ENCODE data around the gene RTL1.

RTL1 gene

DNA sequence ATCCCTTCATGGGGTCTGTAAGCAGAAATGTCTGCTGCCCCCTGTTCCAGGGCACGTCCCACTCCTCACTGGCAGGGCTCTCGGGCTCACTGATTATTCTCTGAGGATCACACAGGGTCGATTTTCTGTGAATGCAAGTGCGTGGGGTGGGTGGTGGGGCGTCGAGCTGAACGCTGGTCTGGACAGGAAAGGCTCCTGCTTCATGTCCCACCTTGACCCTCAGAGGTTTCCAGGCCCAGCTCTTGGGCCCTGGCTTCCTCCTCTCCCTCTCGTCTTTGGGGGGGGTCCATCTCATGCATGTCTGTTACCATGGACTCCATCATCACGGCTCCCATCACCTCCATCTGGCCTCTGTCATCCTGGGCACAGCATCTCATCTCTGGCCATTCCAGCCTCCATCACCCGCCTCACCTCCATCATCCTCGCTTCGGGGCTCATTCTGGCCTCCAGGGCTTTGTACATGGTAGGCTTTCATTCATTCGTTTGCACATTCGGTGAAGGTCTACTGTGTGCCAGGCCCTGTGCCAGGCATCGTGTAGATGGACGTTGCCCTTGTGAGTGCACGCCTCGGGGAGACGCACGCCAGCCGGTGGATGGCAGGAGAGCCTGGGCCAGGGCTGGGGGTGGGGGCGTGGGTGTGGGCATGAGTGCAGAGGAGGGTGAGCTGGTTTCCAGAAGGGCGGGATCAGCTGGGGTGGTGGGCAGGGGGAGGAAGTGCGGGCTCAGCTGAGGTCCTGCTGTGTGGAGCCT lies 34.7 kb downstream of the RTL1 start:
- Histone ChIP-seq H3K4me1 (ENCODE audit: insufficient read depth, low read length) (no peaks in the 10 kb centered on the region), H3K4me3 (ENCODE audit: low read depth in 1 of 2, low read length in 2 of 2) (no peak overlapping the region), H3K27ac (ENCODE audit: low read depth, low read length) (no peak overlapping the region), H3K27me3 (ENCODE audit: control insufficient read depth in 1 of 2, insufficient read depth in 2 of 2, low read length in 2 of 2) (no peaks in the 10 kb centered on the region), H3K9me3 (ENCODE audit: low read length) (no peaks in the 10 kb centered on the region), H3K9ac (ENCODE audit: low read length) (no peak overlapping the region), H3K36me3 (ENCODE audit: insufficient read depth, low read length) (no peaks in the 10 kb centered on the region)

DNA sequence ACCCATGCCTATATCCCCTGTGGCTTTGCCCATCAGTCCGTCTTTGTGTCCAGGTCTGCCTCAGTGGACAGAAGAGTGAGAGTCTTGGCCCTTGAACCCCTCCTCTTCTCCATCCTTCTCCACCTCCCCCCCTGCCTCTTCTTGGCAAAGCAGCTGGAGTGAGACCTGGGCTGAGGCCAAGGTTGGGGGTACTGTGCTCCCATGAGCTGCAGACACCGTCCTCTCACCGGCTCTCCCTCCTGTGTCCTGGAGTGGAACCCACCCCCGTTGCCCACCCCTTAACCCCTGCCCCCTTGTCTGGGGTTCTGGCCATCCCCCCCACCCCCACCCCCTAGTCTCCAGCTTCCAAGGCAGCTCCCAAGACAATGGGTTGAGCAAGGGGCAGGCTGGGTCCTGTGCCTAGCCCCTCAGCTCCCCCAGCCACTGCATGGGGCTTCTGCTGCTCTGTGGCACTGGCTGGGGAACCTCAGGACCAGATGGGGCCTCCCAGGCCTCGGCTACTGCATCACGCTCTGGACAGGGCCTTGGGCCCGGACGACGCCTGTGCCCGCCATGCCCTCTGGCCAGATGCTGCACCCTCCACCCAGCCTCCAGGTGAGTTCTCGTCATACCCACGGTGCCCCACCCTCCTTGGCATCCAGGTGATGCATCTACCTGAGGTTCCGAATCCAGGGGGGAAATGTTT lies 35.7 kb downstream of the RTL1 start:
- H3K27ac ChIP-seq (ENCODE audit: low read depth, low read length), result no peak overlapping the region
- no peaks in the 10 kb centered on the region for H3K36me3 ChIP-seq (ENCODE audit: insufficient read depth, low read length)

DNA sequence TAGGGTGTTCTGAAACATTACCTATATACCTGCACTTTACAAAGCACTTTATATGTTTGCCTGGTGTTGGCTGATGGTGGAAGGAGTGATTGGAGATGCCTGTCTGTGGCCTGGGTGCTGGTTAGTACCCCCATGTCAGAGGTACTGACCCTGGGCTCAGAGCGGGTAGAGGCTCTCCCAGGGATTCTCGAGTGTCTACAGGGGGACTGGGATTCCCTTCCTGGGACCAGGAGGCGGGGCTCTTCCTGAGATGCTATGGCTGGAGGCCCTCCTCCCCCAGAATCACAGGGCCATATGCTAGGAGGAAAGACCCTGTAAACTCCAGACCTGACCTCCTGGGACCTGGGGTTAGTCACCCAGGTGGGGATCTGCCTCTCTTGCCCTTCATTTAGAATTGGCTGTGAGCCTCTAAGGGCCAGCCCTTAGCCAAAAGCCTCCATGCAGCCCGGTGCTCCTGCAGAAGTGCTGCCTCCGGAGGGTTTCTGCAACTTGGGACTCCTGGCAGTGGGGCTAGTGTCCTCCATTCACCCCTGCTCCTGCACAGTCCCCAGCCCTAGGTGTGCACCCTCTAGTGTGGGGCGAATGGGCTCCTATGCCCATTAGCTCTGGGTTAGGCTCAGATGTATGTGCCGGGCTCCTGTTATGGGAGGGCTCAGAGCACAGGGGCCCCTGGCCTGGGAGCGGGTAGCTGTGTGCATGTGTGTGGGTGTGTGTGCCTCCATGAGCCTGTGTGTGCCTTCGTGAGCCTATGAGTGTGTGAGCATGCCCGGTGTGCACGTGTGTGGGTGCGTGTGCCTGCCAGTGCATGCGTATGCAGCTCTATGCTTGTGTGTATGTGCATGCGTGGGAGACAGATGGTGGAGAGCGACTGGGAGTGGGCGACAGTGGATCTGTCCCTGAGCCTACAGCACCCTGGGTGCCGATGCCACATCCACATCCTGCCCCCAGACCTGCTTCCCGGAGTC lies 36.6 kb downstream of the RTL1 start:
- no peaks in the 10 kb centered on the region for H3K9me3 ChIP-seq (ENCODE audit: low read length)
- H3K27me3 ChIP-seq (ENCODE audit: control insufficient read depth in 1 of 2, insufficient read depth in 2 of 2, low read length in 2 of 2), result no peaks in the 10 kb centered on the region
- no peak overlapping the region for H3K9ac ChIP-seq (ENCODE audit: low read length)
- no peak overlapping the region for H3K4me3 ChIP-seq (ENCODE audit: low read depth in 1 of 2, low read length in 2 of 2)
- no peaks in the 10 kb centered on the region for H3K4me1 ChIP-seq (ENCODE audit: insufficient read depth, low read length)
- H3K27ac ChIP-seq (ENCODE audit: low read depth, low read length), result no peak overlapping the region
- H3K36me3 ChIP-seq (ENCODE audit: insufficient read depth, low read length), result no peaks in the 10 kb centered on the region

More for the DNA sequence above, 35.7 kb downstream of the RTL1 start:
- no peaks in the 10 kb centered on the region for H3K9me3 ChIP-seq (ENCODE audit: low read length)
- no peak overlapping the region for H3K4me3 ChIP-seq (ENCODE audit: low read depth in 1 of 2, low read length in 2 of 2)
- H3K27me3 ChIP-seq (ENCODE audit: control insufficient read depth in 1 of 2, insufficient read depth in 2 of 2, low read length in 2 of 2), result no peaks in the 10 kb centered on the region
- no peak overlapping the region for H3K9ac ChIP-seq (ENCODE audit: low read length)
- H3K4me1 ChIP-seq (ENCODE audit: insufficient read depth, low read length), result no peaks in the 10 kb centered on the region

DNA sequence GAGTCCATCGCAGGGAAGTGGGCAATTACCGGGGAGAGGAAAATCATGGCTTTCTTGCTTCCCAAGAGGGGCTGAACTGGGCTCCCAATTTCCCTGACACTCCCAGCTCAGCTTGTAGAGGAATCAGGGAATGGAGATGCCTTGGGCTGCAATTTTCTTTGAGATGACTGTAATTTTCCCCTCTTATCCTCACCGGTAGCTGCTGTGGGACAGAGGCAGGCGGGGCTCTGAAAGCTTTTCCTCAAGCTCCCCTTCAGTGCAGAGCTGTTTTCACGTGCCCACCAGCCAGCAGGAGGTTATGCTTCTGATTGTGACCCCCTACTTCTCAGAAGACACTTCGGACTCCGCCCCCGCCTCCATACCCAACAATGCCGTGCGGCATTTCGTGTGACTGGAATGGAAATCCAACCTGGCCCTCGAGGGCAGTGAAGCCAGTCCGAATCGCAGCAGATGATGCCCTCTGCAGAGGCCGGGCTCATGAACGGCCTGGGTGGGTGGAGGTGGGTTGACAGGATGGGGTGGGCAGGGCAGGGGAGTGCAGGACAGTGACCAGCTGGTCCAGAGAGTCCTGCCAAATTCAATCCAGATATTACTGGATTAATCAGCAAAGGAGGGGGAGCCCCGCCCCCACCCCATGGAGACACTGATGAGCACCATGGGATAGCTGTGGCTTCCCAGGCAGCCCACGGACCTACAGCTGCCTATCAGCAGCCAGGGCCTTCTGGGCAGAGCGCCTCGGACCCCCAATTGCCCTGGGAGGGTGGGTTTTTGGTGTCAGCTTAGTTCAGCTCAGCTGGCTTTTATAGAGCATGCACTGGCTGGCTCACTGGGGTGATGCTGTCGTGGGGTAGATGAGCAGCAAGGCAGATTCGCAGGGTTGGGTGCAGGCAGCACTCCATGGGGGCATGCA lies 37.6 kb downstream of the RTL1 start:
- H3K27ac ChIP-seq (ENCODE audit: low read depth, low read length), result no peak overlapping the region
- no peaks in the 10 kb centered on the region for H3K4me1 ChIP-seq (ENCODE audit: insufficient read depth, low read length)
- no peak overlapping the region for H3K9ac ChIP-seq (ENCODE audit: low read length)
- H3K36me3 ChIP-seq (ENCODE audit: insufficient read depth, low read length), result no peaks in the 10 kb centered on the region
- H3K27me3 ChIP-seq (ENCODE audit: control insufficient read depth in 1 of 2, insufficient read depth in 2 of 2, low read length in 2 of 2), result no peaks in the 10 kb centered on the region
- no peaks in the 10 kb centered on the region for H3K9me3 ChIP-seq (ENCODE audit: low read length)
- H3K4me3 ChIP-seq (ENCODE audit: low read depth in 1 of 2, low read length in 2 of 2), result no peak overlapping the region

DNA sequence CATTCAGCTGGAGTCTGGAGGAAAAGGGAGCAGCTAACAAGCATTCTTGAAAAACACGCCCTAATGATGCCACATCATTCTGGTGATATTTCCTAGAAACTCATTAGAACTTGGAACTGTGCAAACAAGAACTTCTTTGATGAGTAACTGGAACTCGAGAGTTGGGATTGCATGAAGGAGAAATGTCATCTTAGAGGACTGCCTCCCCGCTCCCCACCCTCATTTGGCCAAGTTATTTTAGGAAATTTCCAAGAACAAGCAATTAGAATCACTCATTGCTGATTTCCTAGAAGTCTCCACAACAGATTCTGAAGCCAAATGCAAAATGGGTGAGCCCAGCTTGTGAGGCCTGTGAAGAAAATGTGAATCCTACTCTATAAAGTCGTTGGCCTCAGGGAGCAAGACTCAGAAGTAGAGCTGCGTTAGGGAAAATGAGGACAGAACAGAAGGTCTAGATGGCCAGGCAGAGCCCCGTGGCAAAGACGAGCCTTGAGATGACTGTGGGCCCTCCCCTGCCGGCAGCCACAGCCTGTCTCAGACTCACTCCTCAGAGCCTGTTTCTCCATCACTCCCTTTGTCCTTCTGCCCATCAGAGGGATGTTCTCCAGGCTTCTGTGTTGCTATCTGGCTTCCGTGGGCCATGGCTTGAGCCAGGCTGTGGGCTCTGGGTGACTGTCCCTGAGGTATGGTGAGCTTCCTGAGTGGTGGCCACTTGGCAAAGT lies 38.4 kb downstream of the RTL1 start:
- no peak overlapping the region for H3K4me3 ChIP-seq (ENCODE audit: low read depth in 1 of 2, low read length in 2 of 2)
- no peaks in the 10 kb centered on the region for H3K27me3 ChIP-seq (ENCODE audit: control insufficient read depth in 1 of 2, insufficient read depth in 2 of 2, low read length in 2 of 2)
- no peaks in the 10 kb centered on the region for H3K9me3 ChIP-seq (ENCODE audit: low read length)
- no peak overlapping the region for H3K9ac ChIP-seq (ENCODE audit: low read length)
- H3K27ac ChIP-seq (ENCODE audit: low read depth, low read length), result no peak overlapping the region
- H3K4me1 ChIP-seq (ENCODE audit: insufficient read depth, low read length), result no peaks in the 10 kb centered on the region
- no peaks in the 10 kb centered on the region for H3K36me3 ChIP-seq (ENCODE audit: insufficient read depth, low read length)

DNA sequence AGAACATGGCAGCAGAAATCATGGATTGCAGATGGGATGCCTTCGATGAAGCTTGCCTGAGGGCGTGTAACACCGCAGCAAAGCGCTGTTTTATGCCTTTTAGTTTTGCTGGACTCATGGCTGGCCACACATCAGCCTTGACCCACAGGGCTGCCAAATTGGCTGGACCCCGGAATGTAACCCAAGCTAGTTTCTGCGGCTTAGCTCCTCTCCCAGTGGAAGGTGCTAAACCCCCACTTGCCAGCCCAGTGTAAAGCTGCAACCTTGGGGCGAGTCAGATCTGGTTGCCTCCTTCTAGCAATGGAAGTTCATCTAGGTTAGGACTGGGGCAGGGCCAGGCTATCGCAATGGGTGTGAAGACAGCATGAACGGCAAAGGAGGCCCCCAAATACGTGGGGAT lies 39.3 kb downstream of the RTL1 start:
- no peak overlapping the region for H3K4me3 ChIP-seq (ENCODE audit: low read depth in 1 of 2, low read length in 2 of 2)
- H3K9ac ChIP-seq (ENCODE audit: low read length), result no peak overlapping the region
- H3K4me1 ChIP-seq (ENCODE audit: insufficient read depth, low read length), result no peaks in the 10 kb centered on the region
- no peaks in the 10 kb centered on the region for H3K36me3 ChIP-seq (ENCODE audit: insufficient read depth, low read length)
- H3K9me3 ChIP-seq (ENCODE audit: low read length), result no peaks in the 10 kb centered on the region
- no peaks in the 10 kb centered on the region for H3K27me3 ChIP-seq (ENCODE audit: control insufficient read depth in 1 of 2, insufficient read depth in 2 of 2, low read length in 2 of 2)
- no peak overlapping the region for H3K27ac ChIP-seq (ENCODE audit: low read depth, low read length)

DNA sequence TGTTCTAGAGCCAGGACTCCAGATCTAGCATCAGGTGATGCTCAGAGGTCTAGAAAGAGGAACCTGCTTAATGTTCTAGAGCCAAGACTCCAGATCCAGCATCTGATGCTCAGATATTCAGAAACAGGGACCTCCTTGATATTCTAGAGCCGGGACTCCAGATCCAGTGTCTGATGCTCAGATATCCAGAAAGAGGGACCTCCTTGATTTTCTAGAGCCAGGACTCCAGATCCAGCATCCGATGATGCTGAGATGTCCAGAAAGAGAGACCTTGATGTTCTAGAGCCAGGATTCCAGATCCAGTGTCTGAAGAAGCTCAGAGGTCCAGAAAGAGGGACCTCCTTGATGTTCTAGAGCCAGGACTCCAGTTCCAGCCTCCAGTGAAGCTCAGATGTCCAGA lies 40.7 kb downstream of the RTL1 start:
- Histone ChIP-seq H3K27me3 (ENCODE audit: control insufficient read depth in 1 of 2, insufficient read depth in 2 of 2, low read length in 2 of 2) (no peaks in the 10 kb centered on the region), H3K36me3 (ENCODE audit: insufficient read depth, low read length) (no peaks in the 10 kb centered on the region)

DNA sequence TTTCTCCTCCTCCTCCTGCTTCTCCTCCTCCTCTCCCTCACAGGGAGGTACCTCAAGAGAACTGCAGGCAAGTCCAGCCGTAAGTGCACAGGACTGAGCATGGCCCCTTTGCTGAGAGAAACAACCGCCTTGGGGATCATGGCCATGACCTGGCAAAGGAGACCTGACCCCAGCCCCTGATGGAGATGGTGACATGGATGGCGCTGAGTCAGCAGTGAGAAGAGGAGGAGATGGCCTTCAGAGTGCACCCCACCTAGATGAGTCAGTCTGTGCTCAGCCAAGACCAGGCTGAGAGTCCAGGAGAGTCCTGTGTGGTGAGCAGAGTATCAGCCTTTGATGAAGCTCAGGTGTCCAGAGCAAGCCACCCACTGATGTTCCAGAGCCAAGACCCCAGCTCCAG lies 41.2 kb downstream of the RTL1 start:
- Histone ChIP-seq H3K9ac (ENCODE audit: low read length) (no peak overlapping the region), H3K4me3 (ENCODE audit: low read depth in 1 of 2, low read length in 2 of 2) (no peak overlapping the region), H3K4me1 (ENCODE audit: insufficient read depth, low read length) (no peaks in the 10 kb centered on the region), H3K36me3 (ENCODE audit: insufficient read depth, low read length) (no peaks in the 10 kb centered on the region), H3K27me3 (ENCODE audit: control insufficient read depth in 1 of 2, insufficient read depth in 2 of 2, low read length in 2 of 2) (no peaks in the 10 kb centered on the region), H3K9me3 (ENCODE audit: low read length) (no peaks in the 10 kb centered on the region), H3K27ac (ENCODE audit: low read depth, low read length) (no peak overlapping the region)

More for the DNA sequence above, 40.7 kb downstream of the RTL1 start:
- Histone ChIP-seq H3K27ac (ENCODE audit: low read depth, low read length) (no peak overlapping the region), H3K4me3 (ENCODE audit: low read depth in 1 of 2, low read length in 2 of 2) (no peak overlapping the region), H3K9me3 (ENCODE audit: low read length) (no peaks in the 10 kb centered on the region), H3K9ac (ENCODE audit: low read length) (no peak overlapping the region), H3K4me1 (ENCODE audit: insufficient read depth, low read length) (no peaks in the 10 kb centered on the region)

DNA sequence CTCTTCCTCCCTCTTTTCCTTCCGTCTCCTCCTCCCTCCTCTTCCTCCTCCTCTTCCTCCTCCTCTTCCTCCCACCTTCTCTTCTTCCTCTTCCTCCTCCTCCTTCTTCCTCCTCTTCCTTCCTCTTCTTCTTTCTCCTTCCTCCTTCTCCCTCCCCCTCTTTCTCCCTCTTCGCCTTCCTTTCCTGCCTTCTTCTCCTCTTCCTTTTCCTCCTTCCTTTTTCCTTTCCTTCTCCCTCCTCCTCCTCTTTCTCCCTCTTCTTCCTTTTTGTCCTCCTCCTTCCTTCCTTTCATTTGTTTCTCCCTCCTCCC lies 41.6 kb downstream of the RTL1 start:
- no peak overlapping the region for H3K9ac ChIP-seq (ENCODE audit: low read length)
- no peak overlapping the region for H3K27ac ChIP-seq (ENCODE audit: low read depth, low read length)
- H3K9me3 ChIP-seq (ENCODE audit: low read length), result no peaks in the 10 kb centered on the region
- H3K36me3 ChIP-seq (ENCODE audit: insufficient read depth, low read length), result no peaks in the 10 kb centered on the region
- H3K4me1 ChIP-seq (ENCODE audit: insufficient read depth, low read length), result no peaks in the 10 kb centered on the region
- H3K4me3 ChIP-seq (ENCODE audit: low read depth in 1 of 2, low read length in 2 of 2), result no peak overlapping the region
- no peaks in the 10 kb centered on the region for H3K27me3 ChIP-seq (ENCODE audit: control insufficient read depth in 1 of 2, insufficient read depth in 2 of 2, low read length in 2 of 2)

DNA sequence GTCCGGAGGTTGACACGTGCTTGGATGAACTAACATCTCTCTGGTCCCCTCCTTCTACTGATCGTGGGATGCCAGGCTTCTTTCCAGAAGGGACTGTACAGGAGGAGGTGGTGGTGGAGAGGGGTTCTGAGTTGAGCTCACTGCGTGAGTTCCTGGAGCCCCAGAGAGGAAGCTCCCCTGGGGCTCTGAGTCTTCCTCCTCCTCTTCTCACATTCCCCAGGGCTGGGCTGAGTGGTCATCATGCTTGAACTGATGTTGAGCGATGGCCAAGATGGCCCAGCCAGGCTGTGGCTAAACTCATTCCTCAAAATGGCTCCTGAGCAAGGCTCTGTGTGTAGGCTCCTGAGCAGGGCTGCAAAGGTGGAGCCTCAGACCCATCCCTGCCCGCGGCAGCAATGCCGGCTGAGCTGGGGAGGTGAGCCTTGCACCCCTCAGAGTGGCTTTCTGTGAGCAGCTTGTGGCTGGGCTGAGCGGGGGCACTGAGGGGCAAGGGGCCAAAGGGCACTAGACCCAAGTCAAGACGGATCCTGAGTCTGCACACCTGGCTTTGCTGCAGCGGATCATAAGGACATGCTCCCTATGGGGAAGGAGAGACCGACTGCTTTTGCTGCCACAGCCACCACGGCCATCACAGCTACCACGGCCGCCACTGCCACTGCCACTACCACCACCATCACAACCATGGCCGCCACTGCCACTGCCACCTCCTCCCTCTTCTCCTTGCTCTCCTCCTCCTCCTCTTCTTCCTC lies 42.2 kb downstream of the RTL1 start:
- Histone ChIP-seq H3K9ac (ENCODE audit: low read length) (no peak overlapping the region), H3K27ac (ENCODE audit: low read depth, low read length) (no peak overlapping the region), H3K36me3 (ENCODE audit: insufficient read depth, low read length) (no peaks in the 10 kb centered on the region), H3K4me3 (ENCODE audit: low read depth in 1 of 2, low read length in 2 of 2) (no peak overlapping the region), H3K4me1 (ENCODE audit: insufficient read depth, low read length) (no peaks in the 10 kb centered on the region), H3K27me3 (ENCODE audit: control insufficient read depth in 1 of 2, insufficient read depth in 2 of 2, low read length in 2 of 2) (no peaks in the 10 kb centered on the region), H3K9me3 (ENCODE audit: low read length) (no peaks in the 10 kb centered on the region)
